GM23248 (cell line): ENCODE data around the gene P2RY4.

Experiments used
- EZH2 ChIP-seq: fragments of 200-600 bp; sonication (generic); IDR thresholded peaks from 2 replicates; pipeline ENCODE4 v1.6.1; 2018; ENCODE audit warnings: antibody characterized with exemption, mild to moderate bottlenecking; ENCODE audit not compliant: insufficient read depth, poor library complexity, severe bottlenecking
- EZH2phosphoT487 ChIP-seq: fragments of 200-600 bp; sonication (generic); IDR thresholded peaks from 2 replicates; pipeline ENCODE4 v1.6.1; 2018; ENCODE audit warnings: antibody characterized with exemption, moderate library complexity, mild to moderate bottlenecking, low read depth; ENCODE audit not compliant: insufficient read depth

GRCh38 chrX:70260104-70260503 is at the start of gene P2RY4:
- no peak for TF ChIP-seq EZH2phosphoT487
- TF ChIP-seq EZH2, result no peak
